NCI-H524 treated with DMSO at 0.1 percent for 48 hours (cell line): ENCODE measurements around the gene PCBD1.
"Not testable (repeated sequence)": the region's sequence is repeated elsewhere in the genome, so short reads cannot be mapped to it uniquely, and the experiment has no call there.

Source experiments
- DNase-seq: peaks from one replicate; lab custom pipeline; 2025; lab: John Stamatoyannopoulos, UW

PCBD1 gene

GRCh38 chr10:70863470-70864160, 24.8 kb downstream of the PCBD1 start:
- DNase-seq = no peak

- DNase-seq = not testable (repeated sequence)
Measured at GRCh38 chr10:70861495-70862197, 26.7 kb downstream of the PCBD1 start.

GRCh38 chr10:70858759-70859158, 29.6 kb downstream of the PCBD1 start:
- no peak for DNase-seq

- DNase-seq = no peak
Measured at GRCh38 chr10:70856454-70856853, 31.9 kb downstream of the PCBD1 start.

- DNase-seq = no peak
Measured at GRCh38 chr10:70853457-70853856, 34.9 kb downstream of the PCBD1 start.

- no peak for DNase-seq
Measured at GRCh38 chr10:70853038-70853437, 35.3 kb downstream of the PCBD1 start.

GRCh38 chr10:70851597-70852475, 36.5 kb downstream of the PCBD1 start:
- DNase-seq = no peak

- DNase-seq = no peak
Measured at GRCh38 chr10:70850097-70850496, 38.3 kb downstream of the PCBD1 start.

- no peak for DNase-seq
Measured at GRCh38 chr10:70849582-70850016, 38.8 kb downstream of the PCBD1 start.

GRCh38 chr10:70847659-70848360, 40.6 kb downstream of the PCBD1 start:
- DNase-seq = no peak

GRCh38 chr10:70846795-70847194, 41.6 kb downstream of the PCBD1 start:
- DNase-seq = no peak

- DNase-seq = no peak
Measured at GRCh38 chr10:70845816-70846215, 42.5 kb downstream of the PCBD1 start.

GRCh38 chr10:70845256-70845655, 43.1 kb downstream of the PCBD1 start:
- no peak for DNase-seq

GRCh38 chr10:70843776-70844489, 44.4 kb downstream of the PCBD1 start:
- DNase-seq = no peak

- DNase-seq = no peak
Measured at GRCh38 chr10:70843333-70843732, 45.0 kb downstream of the PCBD1 start.

GRCh38 chr10:70840836-70841235, 47.5 kb downstream of the PCBD1 start:
- no peak for DNase-seq

- DNase-seq = no peak
Measured at GRCh38 chr10:70838270-70838805, 50.0 kb downstream of the PCBD1 start.

GRCh38 chr10:70837660-70838059, 50.7 kb downstream of the PCBD1 start:
- DNase-seq = no peak

GRCh38 chr10:70836319-70836718, 52.0 kb downstream of the PCBD1 start:
- no peak for DNase-seq

GRCh38 chr10:70834441-70835151, 53.8 kb downstream of the PCBD1 start:
- DNase-seq = no peak
